ENCODE data around the gene WSCD1.

DNA sequence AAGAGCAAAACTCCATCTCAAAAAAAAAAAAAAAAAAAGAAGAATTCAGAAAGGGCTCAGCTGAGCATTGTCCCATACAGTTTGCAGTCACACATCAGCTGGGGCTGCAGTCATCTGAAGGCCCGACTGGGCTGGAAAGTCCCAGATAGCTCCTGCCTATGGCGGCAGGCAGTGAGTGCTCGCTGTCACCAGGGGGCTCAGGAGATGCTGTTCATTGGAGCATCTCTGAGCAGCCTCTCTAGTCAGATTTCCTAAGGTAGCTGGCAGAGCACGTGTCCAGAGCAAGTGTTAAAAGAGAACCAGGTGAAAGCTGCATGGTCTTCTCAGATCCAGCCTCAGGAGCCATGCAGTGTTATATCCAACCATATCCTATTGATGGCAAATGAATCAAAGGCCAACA, 75.8 kb downstream of the WSCD1 start:
- TF ChIP-seq, protein P1, sequence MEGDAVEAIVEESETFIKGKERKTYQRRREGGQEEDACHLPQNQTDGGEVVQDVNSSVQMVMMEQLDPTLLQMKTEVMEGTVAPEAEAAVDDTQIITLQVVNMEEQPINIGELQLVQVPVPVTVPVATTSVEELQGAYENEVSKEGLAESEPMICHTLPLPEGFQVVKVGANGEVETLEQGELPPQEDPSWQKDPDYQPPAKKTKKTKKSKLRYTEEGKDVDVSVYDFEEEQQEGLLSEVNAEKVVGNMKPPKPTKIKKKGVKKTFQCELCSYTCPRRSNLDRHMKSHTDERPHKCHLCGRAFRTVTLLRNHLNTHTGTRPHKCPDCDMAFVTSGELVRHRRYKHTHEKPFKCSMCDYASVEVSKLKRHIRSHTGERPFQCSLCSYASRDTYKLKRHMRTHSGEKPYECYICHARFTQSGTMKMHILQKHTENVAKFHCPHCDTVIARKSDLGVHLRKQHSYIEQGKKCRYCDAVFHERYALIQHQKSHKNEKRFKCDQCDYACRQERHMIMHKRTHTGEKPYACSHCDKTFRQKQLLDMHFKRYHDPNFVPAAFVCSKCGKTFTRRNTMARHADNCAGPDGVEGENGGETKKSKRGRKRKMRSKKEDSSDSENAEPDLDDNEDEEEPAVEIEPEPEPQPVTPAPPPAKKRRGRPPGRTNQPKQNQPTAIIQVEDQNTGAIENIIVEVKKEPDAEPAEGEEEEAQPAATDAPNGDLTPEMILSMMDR (IDR thresholded peaks at IDR 0.05) = no peak
- no peak for TF ChIP-seq POLR2A (IDR thresholded peaks at IDR 0.05)

Data from testis (tissue), 2 donors.